ENCODE results near the gene MTHFR. TPM values are rescaled to one million over a fixed set of nuclear protein-coding genes. Genes with fewer than 3 reads are reported as not detected.

MTHFR gene
- total RNA-seq, 1 donor from 2014 or later = 13.0 TPM

DNA sequence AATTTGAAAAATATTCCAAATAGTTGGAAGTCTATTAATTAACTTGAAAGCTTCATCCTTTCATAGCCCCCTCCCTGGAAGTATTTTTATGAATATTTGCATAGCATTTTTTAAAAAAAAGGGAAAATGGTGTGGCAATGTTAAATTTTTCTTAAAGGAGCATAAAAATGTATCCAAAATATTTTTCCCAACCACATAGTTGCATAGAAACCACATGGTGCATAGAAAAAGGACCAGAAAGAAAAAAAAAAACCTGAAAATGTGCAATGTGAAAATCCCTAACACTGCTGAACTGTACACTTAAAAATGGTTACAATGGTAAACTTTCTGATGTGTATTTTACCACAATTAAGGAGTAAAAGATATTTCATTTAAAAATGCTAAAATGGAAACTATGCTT, 35.8 kb downstream of the MTHFR start:
- Histone ChIP-seq H3K79me2 (ENCODE audit: insufficient read depth, low read length) (no peaks in the 10 kb centered on the region), H3K9me3 (ENCODE audit: insufficient read depth, low read depth, low read length) (no peaks in the 10 kb centered on the region), H3K4me1 (ENCODE audit: insufficient read depth, low read length) (no peaks in the 10 kb centered on the region), H3K4me3 (ENCODE audit: insufficient read depth, low read depth, low read length) (no peak overlapping the region), H3K4me2 (ENCODE audit: low read length) (no peak overlapping the region), H3K9ac (ENCODE audit: low read length) (no peak overlapping the region), H4K20me1 (ENCODE audit: insufficient read depth, low read length) (no peaks in the 10 kb centered on the region), H2AFZ (ENCODE audit: low read depth, low read length) (no peak overlapping the region), H3K36me3 (ENCODE audit: insufficient read depth, low read length) (no peaks in the 10 kb centered on the region), H3K27ac (ENCODE audit: low read depth, low read length) (no peak overlapping the region), H3K27me3 (ENCODE audit: insufficient read depth, low read length) (peaks cover 8% of the 10 kb centered on the region)
- no peaks in the 10 kb centered on the region for H3K4me1 Mint-ChIP-seq (ENCODE audit: low read depth, unreplicated experiment)
- no peak for TF ChIP-seq EZH2 (IDR thresholded peaks at IDR 0.05; ENCODE audit: insufficient read depth, low read length)
- TF ChIP-seq, protein P1, sequence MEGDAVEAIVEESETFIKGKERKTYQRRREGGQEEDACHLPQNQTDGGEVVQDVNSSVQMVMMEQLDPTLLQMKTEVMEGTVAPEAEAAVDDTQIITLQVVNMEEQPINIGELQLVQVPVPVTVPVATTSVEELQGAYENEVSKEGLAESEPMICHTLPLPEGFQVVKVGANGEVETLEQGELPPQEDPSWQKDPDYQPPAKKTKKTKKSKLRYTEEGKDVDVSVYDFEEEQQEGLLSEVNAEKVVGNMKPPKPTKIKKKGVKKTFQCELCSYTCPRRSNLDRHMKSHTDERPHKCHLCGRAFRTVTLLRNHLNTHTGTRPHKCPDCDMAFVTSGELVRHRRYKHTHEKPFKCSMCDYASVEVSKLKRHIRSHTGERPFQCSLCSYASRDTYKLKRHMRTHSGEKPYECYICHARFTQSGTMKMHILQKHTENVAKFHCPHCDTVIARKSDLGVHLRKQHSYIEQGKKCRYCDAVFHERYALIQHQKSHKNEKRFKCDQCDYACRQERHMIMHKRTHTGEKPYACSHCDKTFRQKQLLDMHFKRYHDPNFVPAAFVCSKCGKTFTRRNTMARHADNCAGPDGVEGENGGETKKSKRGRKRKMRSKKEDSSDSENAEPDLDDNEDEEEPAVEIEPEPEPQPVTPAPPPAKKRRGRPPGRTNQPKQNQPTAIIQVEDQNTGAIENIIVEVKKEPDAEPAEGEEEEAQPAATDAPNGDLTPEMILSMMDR (IDR thresholded peaks at IDR 0.05; ENCODE audit: insufficient read depth, low read depth, low read length) = no peak
- no peak overlapping the region for H3K27ac Mint-ChIP-seq (ENCODE audit: unreplicated experiment)
- no peak for FAIRE-seq
- H3K4me3 Mint-ChIP-seq (ENCODE audit: unreplicated experiment) = no peak overlapping the region
- DNase-seq (ENCODE audit: low read depth) = no peak
- peaks cover 21% of the 10 kb centered on the region for H3K27me3 Mint-ChIP-seq (ENCODE audit: low read depth, unreplicated experiment)
- no peaks in the 10 kb centered on the region for H3K36me3 Mint-ChIP-seq (ENCODE audit: low read depth, unreplicated experiment)
- H3K9me3 Mint-ChIP-seq (ENCODE audit: unreplicated experiment) = no peaks in the 10 kb centered on the region

DNA sequence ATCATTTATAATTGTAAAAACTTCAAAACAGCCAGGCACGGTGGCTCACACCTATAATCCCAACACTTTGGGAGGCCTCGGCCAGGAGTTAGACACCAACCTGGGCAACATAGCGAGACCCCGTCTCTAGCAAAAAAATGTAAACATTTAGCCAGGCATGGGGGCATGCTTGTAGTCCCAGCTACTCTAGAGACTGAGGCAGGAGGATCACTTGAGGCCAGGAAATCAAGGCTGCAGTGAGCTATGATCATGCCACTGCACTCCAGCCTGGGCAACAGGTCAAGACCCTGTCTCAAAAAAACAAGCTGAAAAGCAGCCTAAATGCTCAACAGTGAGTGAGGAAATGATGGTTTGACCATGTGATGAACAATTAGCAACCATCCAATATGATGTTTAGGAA, 36.5 kb downstream of the MTHFR start:
- Histone ChIP-seq H3K4me1 (ENCODE audit: insufficient read depth, low read length) (no peaks in the 10 kb centered on the region), H4K20me1 (ENCODE audit: insufficient read depth, low read length) (no peaks in the 10 kb centered on the region), H3K27ac (ENCODE audit: low read depth, low read length) (no peak overlapping the region), H2AFZ (ENCODE audit: low read depth, low read length) (no peak overlapping the region), H3K79me2 (ENCODE audit: insufficient read depth, low read length) (no peaks in the 10 kb centered on the region), H3K4me3 (ENCODE audit: insufficient read depth, low read depth, low read length) (no peak overlapping the region), H3K9me3 (ENCODE audit: insufficient read depth, low read depth, low read length) (no peaks in the 10 kb centered on the region), H3K27me3 (ENCODE audit: insufficient read depth, low read length) (peaks cover 8% of the 10 kb centered on the region), H3K36me3 (ENCODE audit: insufficient read depth, low read length) (no peaks in the 10 kb centered on the region), H3K9ac (ENCODE audit: low read length) (no peak overlapping the region), H3K4me2 (ENCODE audit: low read length) (no peak overlapping the region)
- TF ChIP-seq, protein P1 (IDR thresholded peaks at IDR 0.05; ENCODE audit: insufficient read depth, low read depth, low read length) = no peak
- TF ChIP-seq EZH2 (IDR thresholded peaks at IDR 0.05; ENCODE audit: insufficient read depth, low read length) = no peak
- Mint-ChIP-seq H3K27me3 (ENCODE audit: low read depth, unreplicated experiment) (peaks cover 16% of the 10 kb centered on the region), H3K9me3 (ENCODE audit: unreplicated experiment) (no peaks in the 10 kb centered on the region), H3K27ac (ENCODE audit: unreplicated experiment) (no peak overlapping the region), H3K4me3 (ENCODE audit: unreplicated experiment) (no peak overlapping the region), H3K36me3 (ENCODE audit: low read depth, unreplicated experiment) (no peaks in the 10 kb centered on the region), H3K4me1 (ENCODE audit: low read depth, unreplicated experiment) (no peaks in the 10 kb centered on the region)
- DNase-seq (ENCODE audit: low read depth) (no peak), FAIRE-seq (no peak)

DNA sequence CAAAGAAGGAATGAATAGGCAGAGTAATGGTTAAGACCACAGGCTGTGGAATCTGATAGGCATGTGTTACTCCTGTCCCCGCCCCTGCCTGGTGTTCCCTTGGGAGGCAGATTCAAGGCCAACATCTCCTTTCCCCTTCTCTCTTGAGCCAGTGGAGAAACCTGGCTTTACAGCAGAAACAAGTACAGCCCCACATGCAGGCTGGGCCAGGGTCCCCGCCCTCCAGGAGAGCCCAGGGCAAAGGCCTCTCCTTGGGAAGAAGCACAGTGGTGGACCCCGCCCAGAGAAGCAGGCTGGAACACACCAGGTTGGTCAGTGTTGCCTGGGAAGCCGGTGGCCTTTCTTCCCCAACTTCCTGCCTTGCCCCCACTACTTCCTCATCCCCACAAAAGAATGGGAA, 36.9 kb downstream of the MTHFR start:
- no peak overlapping the region for H3K4me2 ChIP-seq (ENCODE audit: low read length)
- H2AFZ ChIP-seq (ENCODE audit: low read depth, low read length) = no peak overlapping the region
- FAIRE-seq (no peak), DNase-seq (ENCODE audit: low read depth) (no peak)
- Mint-ChIP-seq H3K4me3 (ENCODE audit: unreplicated experiment) (no peak overlapping the region), H3K27me3 (ENCODE audit: low read depth, unreplicated experiment) (peaks cover 19% of the 10 kb centered on the region), H3K36me3 (ENCODE audit: low read depth, unreplicated experiment) (no peaks in the 10 kb centered on the region), H3K27ac (ENCODE audit: unreplicated experiment) (no peak overlapping the region), H3K4me1 (ENCODE audit: low read depth, unreplicated experiment) (no peaks in the 10 kb centered on the region), H3K9me3 (ENCODE audit: unreplicated experiment) (no peaks in the 10 kb centered on the region)
- H3K4me1 ChIP-seq (ENCODE audit: insufficient read depth, low read length) = no peaks in the 10 kb centered on the region
- no peak overlapping the region for H3K27ac ChIP-seq (ENCODE audit: low read depth, low read length)
- peaks cover 8% of the 10 kb centered on the region for H3K27me3 ChIP-seq (ENCODE audit: insufficient read depth, low read length)
- no peak overlapping the region for H3K4me3 ChIP-seq (ENCODE audit: insufficient read depth, low read depth, low read length)
- no peaks in the 10 kb centered on the region for H4K20me1 ChIP-seq (ENCODE audit: insufficient read depth, low read length)
- no peaks in the 10 kb centered on the region for H3K36me3 ChIP-seq (ENCODE audit: insufficient read depth, low read length)
- H3K9me3 ChIP-seq (ENCODE audit: insufficient read depth, low read depth, low read length) = no peaks in the 10 kb centered on the region
- TF ChIP-seq, protein P1 (IDR thresholded peaks at IDR 0.05; ENCODE audit: insufficient read depth, low read depth, low read length) = no peak
- no peak for TF ChIP-seq EZH2 (IDR thresholded peaks at IDR 0.05; ENCODE audit: insufficient read depth, low read length)
- H3K9ac ChIP-seq (ENCODE audit: low read length) = no peak overlapping the region
- H3K79me2 ChIP-seq (ENCODE audit: insufficient read depth, low read length) = no peaks in the 10 kb centered on the region

Measured in astrocyte (in vitro differentiated cells and primary cell).